Neural cell (in vitro differentiated cells): ENCODE data around the gene OSBPL5. TPM values are rescaled to one million over a fixed set of nuclear protein-coding genes. Genes with fewer than 3 reads are reported as not detected.

ENCODE experiments used
- H2AFZ ChIP-seq: fragments of 200-600, 300-800 bp; sonication (generic), shearing (Covaris generic); 2 replicates; pipeline ENCODE4 v1.6.0; 2014; ENCODE audit warnings: low read depth, mild to moderate bottlenecking, antibody characterized with exemption, low read length, moderate library complexity
- H3F3A ChIP-seq: fragments of 200-600 bp; shearing (Covaris generic); 2 replicates; pipeline ENCODE4 v1.6.1; 2016; ENCODE audit warnings: mild to moderate bottlenecking, moderate library complexity, mixed read lengths, antibody characterized with exemption, low read length; ENCODE audit not compliant: insufficient read depth, poor library complexity, severe bottlenecking
- H3K27ac ChIP-seq: fragments of 200-600, 300-800 bp; sonication (generic), shearing (Covaris generic); 2 replicates; pipeline ENCODE4 v1.5.1; 2014; ENCODE audit warnings: mild to moderate bottlenecking, low read length, moderate library complexity
- H3K27me3 ChIP-seq: fragments of 300-800, 200-600 bp; sonication (generic), shearing (Covaris generic); 2 replicates; pipeline ENCODE4 v1.6.0; 2014; ENCODE audit warnings: mild to moderate bottlenecking, low read depth, low read length, moderate library complexity; ENCODE audit not compliant: insufficient read depth
- H3K36me3 ChIP-seq: fragments of 300-800, 200-600 bp; sonication (generic), shearing (Covaris generic); 2 replicates; pipeline ENCODE4 v1.5.1; 2014; ENCODE audit warnings: mild to moderate bottlenecking, antibody characterized with exemption, low read length, moderate library complexity; ENCODE audit not compliant: insufficient read depth
- H3K4me2 ChIP-seq: fragments of 300-800, 200-600 bp; sonication (generic), shearing (Covaris generic); 2 replicates; pipeline ENCODE4 v1.6.0; 2014; ENCODE audit warnings: mild to moderate bottlenecking, low read length
- H3K4me3 ChIP-seq: fragments of 300-800, 200-600 bp; sonication (generic), shearing (Covaris generic); 2 replicates; pipeline ENCODE4 v1.5.1; 2014; ENCODE audit warnings: mild to moderate bottlenecking, low read length, moderate library complexity
- H3K79me2 ChIP-seq: fragments of 200-600 bp; shearing (Covaris generic); replicated peaks from 2 replicates; pipeline ENCODE4 v1.6.0; 2014; ENCODE audit warnings: mild to moderate bottlenecking, low read length, moderate library complexity; ENCODE audit not compliant: insufficient read depth
- H3K9ac ChIP-seq: fragments of 300-800, 200-600 bp; sonication (generic), shearing (Covaris generic); 2 replicates; pipeline ENCODE4 v1.6.1; 2016; ENCODE audit warnings: mild to moderate bottlenecking, low read length, mixed read lengths
- H3K9me2 ChIP-seq: fragments of 200-600 bp; shearing (Covaris generic); 2 replicates; pipeline ENCODE4 v1.6.1; 2016; ENCODE audit warnings: mild to moderate bottlenecking, low read length, mixed read lengths; ENCODE audit not compliant: insufficient read depth
- H3K9me3 ChIP-seq: fragments of 200-600, 300-800 bp; sonication (generic), shearing (Covaris generic); 2 replicates; pipeline ENCODE4 v1.6.1; 2016; ENCODE audit warnings: mild to moderate bottlenecking, mixed run types, low read length, moderate library complexity, mixed read lengths
- H4K20me1 ChIP-seq: fragments of 200-600 bp; shearing (Covaris generic); 2 replicates; pipeline ENCODE4 v1.6.1; 2016; ENCODE audit warnings: mild to moderate bottlenecking, mixed run types; ENCODE audit not compliant: insufficient read depth
- CTCF ChIP-seq: fragments of 450-650 bp; IDR thresholded peaks from 2 replicates; pipeline ENCODE4 v1.5.1; 2014; ENCODE audit warnings: antibody characterized with exemption, mild to moderate bottlenecking, moderate library complexity; ENCODE audit not compliant: poor library complexity, severe bottlenecking
- EP300 ChIP-seq: fragments of 450-650 bp; conservative IDR thresholded peaks from 2 replicates; pipeline ENCODE4 v1.6.1; 2014; ENCODE audit warnings: antibody characterized with exemption, mild to moderate bottlenecking, moderate library complexity; ENCODE audit not compliant: poor library complexity, severe bottlenecking
- EZH2 ChIP-seq: fragments of 200-600, 300-800 bp; shearing (Covaris generic), sonication (generic); IDR thresholded peaks from 2 replicates; pipeline ENCODE4 v1.6.1; 2014; ENCODE audit warnings: antibody characterized with exemption, low read length, borderline replicate concordance, mild to moderate bottlenecking; ENCODE audit not compliant: insufficient read depth, poor library complexity, severe bottlenecking
- MXI1 ChIP-seq: fragments of 450-650 bp; conservative IDR thresholded peaks from 2 replicates; pipeline ENCODE4 v1.6.1; 2014; ENCODE audit warnings: antibody characterized with exemption, mild to moderate bottlenecking; ENCODE audit not compliant: poor library complexity, severe bottlenecking
- POLR2AphosphoS5 ChIP-seq: IDR thresholded peaks from 2 replicates; pipeline ENCODE4 v1.6.1; 2012
- RAD21 ChIP-seq: fragments of 450-650 bp; conservative IDR thresholded peaks from 2 replicates; pipeline ENCODE4 v1.6.1; 2014; ENCODE audit warnings: antibody characterized with exemption, mild to moderate bottlenecking, moderate library complexity
- REST ChIP-seq: IDR thresholded peaks from 2 replicates; pipeline ENCODE4 v1.6.1; 2012; ENCODE audit warnings: borderline replicate concordance
- SMC3 ChIP-seq: fragments of 450-650 bp; conservative IDR thresholded peaks from 2 replicates; pipeline ENCODE4 v1.6.1; 2014; ENCODE audit warnings: antibody characterized with exemption, mild to moderate bottlenecking, moderate library complexity; ENCODE audit not compliant: poor library complexity
- TAF1 ChIP-seq: IDR thresholded peaks from 2 replicates; pipeline ENCODE4 v1.6.1; 2012; ENCODE audit warnings: low read depth
- polyA plus RNA-seq: library from polyadenylated mRNA; depleted of rRNA; stranded (reverse); fragments of >200 nt; gene quantifications from 2 replicates; pipeline ENCODE4 v1.2.3, GENCODE V29; 2014

The OSBPL5 gene
- polyA plus RNA-seq, 1 donor from 2014 or later: 49.1 TPM

DNA sequence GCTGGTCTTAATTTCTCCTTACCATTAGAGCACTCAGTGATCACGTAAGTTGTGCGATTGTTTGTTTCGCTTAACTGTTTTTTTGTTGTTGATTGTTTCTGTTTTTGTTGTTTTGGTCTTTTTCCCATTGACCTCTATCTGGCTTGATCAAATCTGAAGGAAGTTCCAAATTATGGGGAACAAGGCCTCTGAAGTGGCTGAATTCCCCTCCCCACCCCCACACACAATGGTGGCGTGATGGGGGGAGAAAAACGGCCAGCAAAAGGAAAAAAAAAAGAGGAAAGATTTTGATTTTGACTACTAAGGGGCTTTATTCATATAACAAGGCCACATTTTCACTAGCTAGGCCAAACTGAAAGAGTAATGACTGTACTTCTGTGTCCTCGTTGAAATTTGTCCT is 53.6 kb downstream of the OSBPL5 start:
- no peaks in the 10 kb centered on the region for H3K9me3 ChIP-seq
- no peak for TF ChIP-seq TAF1
- no peak for TF ChIP-seq REST
- TF ChIP-seq SMC3: no peak
- TF ChIP-seq MXI1: no peak
- no peak overlapping the region for H3K4me3 ChIP-seq
- no peaks in the 10 kb centered on the region for H3F3A ChIP-seq
- H3K79me2 ChIP-seq: no peaks in the 10 kb centered on the region
- no peaks in the 10 kb centered on the region for H4K20me1 ChIP-seq
- no peak overlapping the region for H2AFZ ChIP-seq
- H3K27ac ChIP-seq: no peak overlapping the region
- no peak overlapping the region for H3K4me2 ChIP-seq
- H3K27me3 ChIP-seq: no peaks in the 10 kb centered on the region
- peaks cover 6% of the 10 kb centered on the region for H3K36me3 ChIP-seq
- no peaks in the 10 kb centered on the region for H3K9me2 ChIP-seq
- H3K9ac ChIP-seq: no peak overlapping the region

DNA sequence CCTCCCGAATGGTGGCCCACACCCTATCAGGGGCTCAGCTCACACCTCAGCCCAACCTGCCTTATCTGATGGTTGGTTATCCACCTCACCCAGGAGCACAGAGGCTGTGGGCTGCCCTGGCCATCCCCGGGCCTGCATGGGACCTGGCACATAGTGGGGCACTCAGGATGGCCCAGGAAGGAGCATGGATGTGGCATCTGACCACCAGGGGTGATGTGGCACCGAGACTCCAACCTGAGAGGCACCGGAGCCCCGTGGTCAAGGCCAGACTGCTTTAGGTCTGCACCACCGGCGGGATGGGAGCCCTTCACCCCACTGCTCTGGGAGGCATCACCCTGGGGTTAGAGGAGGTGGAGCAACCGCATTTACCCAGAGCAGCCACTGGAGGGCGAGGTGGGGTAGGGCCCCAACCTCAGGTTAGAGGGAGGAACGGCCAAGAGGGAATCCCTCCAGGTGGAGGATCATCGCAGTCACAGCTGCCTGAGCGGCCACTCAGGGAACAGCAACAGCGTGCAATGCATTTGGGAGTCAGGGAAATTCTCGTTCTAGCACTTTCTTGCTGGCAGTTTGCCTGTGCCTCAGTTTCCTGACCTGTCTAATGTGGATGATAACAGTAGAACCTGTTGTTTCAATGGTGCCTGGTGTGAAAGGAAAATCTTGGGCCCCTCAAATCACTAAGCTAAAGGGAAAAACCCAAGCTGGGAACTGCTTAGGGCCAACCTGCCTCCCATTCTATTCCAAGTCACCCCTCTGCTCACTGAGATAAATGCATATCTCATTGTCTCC is 55.0 kb downstream of the OSBPL5 start:
- no peak overlapping the region for H3K27ac ChIP-seq
- no peaks in the 10 kb centered on the region for H3K79me2 ChIP-seq
- H3K36me3 ChIP-seq: peaks cover 1% of the 10 kb centered on the region
- no peak overlapping the region for H2AFZ ChIP-seq
- no peaks in the 10 kb centered on the region for H4K20me1 ChIP-seq
- H3K9me3 ChIP-seq: no peaks in the 10 kb centered on the region
- no peaks in the 10 kb centered on the region for H3F3A ChIP-seq
- no peak overlapping the region for H3K4me2 ChIP-seq
- no peak overlapping the region for H3K4me3 ChIP-seq
- H3K9me2 ChIP-seq: no peaks in the 10 kb centered on the region
- H3K27me3 ChIP-seq: no peaks in the 10 kb centered on the region
- peak; percentile 26 for TF ChIP-seq CTCF
- TF ChIP-seq TAF1: no peak
- H3K9ac ChIP-seq: no peak overlapping the region

DNA sequence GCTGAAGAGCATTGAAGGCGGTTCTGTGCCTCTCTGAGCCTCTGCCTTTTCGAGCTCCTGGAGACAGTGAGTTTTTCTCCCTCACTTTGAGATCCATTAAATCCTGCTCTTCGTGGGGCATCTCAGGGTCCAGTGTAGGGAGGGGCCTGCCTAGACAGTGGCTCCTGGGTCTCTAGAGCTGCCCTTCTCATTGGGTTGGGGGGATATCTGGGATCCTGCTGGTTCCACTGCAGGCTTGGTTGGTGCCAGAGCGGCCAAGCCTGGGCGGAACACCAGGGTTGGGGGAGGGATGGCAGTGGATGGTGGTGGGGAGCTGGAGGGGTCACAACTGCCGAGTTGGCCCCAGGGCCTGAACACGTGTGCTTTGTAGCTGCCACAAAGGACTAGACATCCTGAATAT is 55.7 kb downstream of the OSBPL5 start:
- no peaks in the 10 kb centered on the region for H3K27me3 ChIP-seq

More for the DNA sequence above, 55.7 kb downstream of the OSBPL5 start:
- Histone ChIP-seq H3K9me3 (no peaks in the 10 kb centered on the region), H3K79me2 (no peaks in the 10 kb centered on the region), H4K20me1 (no peaks in the 10 kb centered on the region), H3F3A (no peaks in the 10 kb centered on the region), H3K9me2 (no peaks in the 10 kb centered on the region), H3K27ac (no peak overlapping the region), H3K9ac (no peak overlapping the region), H3K4me2 (no peak overlapping the region), H3K4me3 (no peak overlapping the region), H2AFZ (no peak overlapping the region), H3K36me3 (no peaks in the 10 kb centered on the region)
- no peak for TF ChIP-seq EP300
- no peak for TF ChIP-seq EZH2
- no peak for TF ChIP-seq REST
- no peak for TF ChIP-seq POLR2AphosphoS5
- TF ChIP-seq MXI1: no peak
- no peak for TF ChIP-seq SMC3
- no peak for TF ChIP-seq RAD21
- no peak for TF ChIP-seq CTCF
- TF ChIP-seq TAF1: no peak
